Trophoblast cell (in vitro differentiated cells and primary cell): ENCODE data around the gene CCDC154.
"Not testable (repeated sequence)": the region's sequence is repeated elsewhere in the genome, so short reads cannot be mapped to it uniquely, and the experiment has no call there.

Experiments used
- DNase-seq, 2 donors: peaks; one replicate each; pipeline ENCODE4 v3.0.0-alpha.2; 2016
- H2AFZ ChIP-seq: 2 replicates; pipeline ENCODE4 v1.6.1; 2013; ENCODE audit warnings: low read length, moderate library complexity, mild to moderate bottlenecking; ENCODE audit not compliant: insufficient read depth, poor library complexity
- H2AK5ac ChIP-seq: 2 replicates; pipeline ENCODE4 v1.6.1; 2013; ENCODE audit warnings: mild to moderate bottlenecking, low read length
- H2BK120ac ChIP-seq: 2 replicates; pipeline ENCODE4 v1.6.1; 2013; ENCODE audit warnings: low read length, mild to moderate bottlenecking, moderate library complexity; ENCODE audit not compliant: insufficient read depth, poor library complexity
- H2BK12ac ChIP-seq: 2 replicates; pipeline ENCODE4 v1.6.1; 2013; ENCODE audit warnings: mild to moderate bottlenecking, low read length, moderate library complexity
- H2BK5ac ChIP-seq: 2 replicates; pipeline ENCODE4 v1.6.1; 2013; ENCODE audit warnings: low read length, low read depth, moderate library complexity, mild to moderate bottlenecking; ENCODE audit not compliant: poor library complexity
- H3K14ac ChIP-seq: 2 replicates; pipeline ENCODE4 v1.6.1; 2013; ENCODE audit warnings: mild to moderate bottlenecking, low read length
- H3K18ac ChIP-seq: 2 replicates; pipeline ENCODE4 v1.6.1; 2013; ENCODE audit warnings: mild to moderate bottlenecking, low read length
- H3K23ac ChIP-seq: 2 replicates; pipeline ENCODE4 v1.6.1; 2013; ENCODE audit warnings: low read length
- H3K27ac ChIP-seq: 2 replicates; pipeline ENCODE4 v1.5.1; 2013; ENCODE audit warnings: low read depth, mild to moderate bottlenecking, inconsistent platforms, low read length, moderate library complexity
- H3K27me3 ChIP-seq: 2 replicates; pipeline ENCODE4 v1.6.1; 2013; ENCODE audit warnings: inconsistent platforms, mild to moderate bottlenecking, low read length, moderate library complexity; ENCODE audit not compliant: insufficient read depth
- H3K36me3 ChIP-seq, 2 experiments: 1 replicate in 1 of 2; 2 replicates in 1 of 2; pipeline ENCODE4 v1.6.1; 2013; ENCODE audit warnings: low read length in 2 of 2, mild to moderate bottlenecking in 2 of 2, moderate library complexity in 1 of 2; ENCODE audit not compliant: insufficient read depth in 2 of 2, control insufficient read depth in 1 of 2
- H3K4ac ChIP-seq: 2 replicates; pipeline ENCODE4 v1.6.1; 2013; ENCODE audit warnings: low read depth, mild to moderate bottlenecking, low read length, moderate library complexity
- H3K4me1 ChIP-seq, 2 experiments: 1 replicate in 1 of 2; 2 replicates in 1 of 2; pipeline ENCODE4 v1.6.1; 2013; ENCODE audit warnings: low read length in 2 of 2, mild to moderate bottlenecking in 2 of 2, moderate library complexity in 1 of 2; ENCODE audit not compliant: insufficient read depth in 2 of 2, control insufficient read depth in 1 of 2
- H3K4me2 ChIP-seq: 2 replicates; pipeline ENCODE4 v1.6.1; 2013; ENCODE audit warnings: inconsistent platforms, mild to moderate bottlenecking, low read length, moderate library complexity
- H3K4me3 ChIP-seq: 2 replicates; pipeline ENCODE4 v1.5.1; 2013; ENCODE audit warnings: mild to moderate bottlenecking, low read depth, low read length, inconsistent platforms
- H3K79me1 ChIP-seq: one replicate; pipeline ENCODE4 v1.6.1; 2013; ENCODE audit warnings: low read length
- H3K79me2 ChIP-seq: 2 replicates; pipeline ENCODE4 v1.6.1; 2013; ENCODE audit warnings: low read length, mild to moderate bottlenecking; ENCODE audit not compliant: control insufficient read depth, insufficient read depth, poor library complexity
- H3K9ac ChIP-seq: 2 replicates; pipeline ENCODE4 v1.6.1; 2013; ENCODE audit warnings: mild to moderate bottlenecking, low read length
- H3K9me3 ChIP-seq: 2 replicates; pipeline ENCODE4 v1.6.1; 2013; ENCODE audit warnings: low read depth, mild to moderate bottlenecking, control low read depth, inconsistent platforms, low read length; ENCODE audit not compliant: insufficient read depth
- H4K12ac ChIP-seq: 2 replicates; pipeline ENCODE4 v1.6.1; 2013; ENCODE audit warnings: low read depth, mild to moderate bottlenecking, low read length, moderate library complexity
- H4K8ac ChIP-seq: 2 replicates; pipeline ENCODE4 v1.6.1; 2013; ENCODE audit warnings: low read depth, mild to moderate bottlenecking, low read length, moderate library complexity
- H4K91ac ChIP-seq: one replicate; pipeline ENCODE4 v1.6.1; 2013; ENCODE audit warnings: low read depth, mild to moderate bottlenecking, low read length, moderate library complexity
- WGBS: extraction: QIAGEN DNeasy Blood & Tissue Kit; methylation state at CpG from one replicate; pipeline ENCODE4 v1.1.7; 2013; ENCODE audit warnings: missing lambda C conversion rate; ENCODE audit not compliant: insufficient read length, insufficient coverage; ENCODE audit errors: extremely low coverage; 5-methylcytosine and 5-hydroxymethylcytosine counted together

The CCDC154 gene

DNA sequence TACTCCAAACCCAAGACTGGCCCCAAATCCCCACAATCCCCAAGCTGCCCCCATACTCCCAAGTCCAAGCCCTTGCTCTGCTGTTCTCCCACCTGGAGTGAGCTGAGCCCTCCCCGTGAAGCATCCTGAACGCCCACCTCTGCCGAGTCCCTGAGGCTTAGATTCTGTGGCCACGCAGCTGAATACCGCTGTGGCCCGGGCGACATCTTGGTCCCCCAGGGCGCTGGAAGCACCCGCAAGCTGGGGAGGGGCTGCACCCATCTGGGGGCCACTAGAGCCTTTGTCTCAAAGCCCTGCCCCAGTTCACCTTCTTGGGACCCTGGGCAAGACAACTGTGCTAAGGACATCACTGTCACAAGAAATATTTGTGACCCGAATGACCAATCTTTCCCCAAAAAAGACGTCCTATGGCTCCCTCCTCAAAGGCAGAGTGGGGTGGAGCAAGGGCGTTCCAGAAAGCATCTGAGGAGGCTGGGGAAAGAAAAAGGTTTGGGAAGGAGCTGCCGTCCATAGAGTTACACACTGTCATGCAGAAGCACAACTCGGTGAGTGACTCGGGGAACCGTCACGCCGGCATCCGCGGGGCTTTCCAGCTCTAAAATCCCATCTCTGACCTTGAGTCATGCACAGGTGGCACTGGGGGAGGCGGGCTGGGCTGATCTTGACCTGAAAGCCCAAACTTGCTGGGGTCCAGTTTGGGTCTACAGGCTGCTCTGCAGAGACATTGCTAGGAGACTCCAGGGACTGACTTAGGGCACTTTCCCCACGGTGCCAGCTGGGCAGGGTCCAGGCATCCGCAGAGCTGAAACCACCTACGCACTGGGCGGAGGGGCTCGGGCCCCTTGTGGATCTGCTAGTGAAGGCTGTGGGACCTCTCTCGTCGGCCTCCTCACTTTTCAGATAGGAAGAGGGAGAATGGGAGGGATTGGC lies 37.8 kb upstream of the CCDC154 start:
- Histone ChIP-seq H2BK120ac (no peak overlapping the region), H3K36me3 (no peaks in the 10 kb centered on the region), H3K4me3 (no peak overlapping the region), H4K8ac (no peak overlapping the region), H4K91ac (no peak overlapping the region), H2BK5ac (no peak overlapping the region), H3K27ac (no peak overlapping the region), H3K79me1 (no peaks in the 10 kb centered on the region), H2BK12ac (no peak overlapping the region), H3K27me3 (no peaks in the 10 kb centered on the region), H3K18ac (no peak overlapping the region), H3K4ac (no peak overlapping the region), H3K9me3 (peaks cover 4% of the 10 kb centered on the region), H3K4me1 (no peaks in the 10 kb centered on the region), H2AK5ac (no peak overlapping the region), H3K9ac (no peak overlapping the region), H3K79me2 (no peaks in the 10 kb centered on the region), H2AFZ (no peak overlapping the region), H4K12ac (no peak overlapping the region), H3K14ac (no peak overlapping the region), H3K23ac (no peak overlapping the region), H3K4me2 (no peak overlapping the region)
- WGBS, result no CpG with 5 or more reads among the region's 28 CpGs
- DNase-seq, result peak; percentile 57 to 87

GRCh38 chr16:1478937-1479336 lies 34.6 kb upstream of the CCDC154 start:
- not testable (repeated sequence) for H3K79me2 ChIP-seq, H4K8ac ChIP-seq

GRCh38 chr16:1477033-1477432 lies 32.7 kb upstream of the CCDC154 start:
- Histone ChIP-seq H3K23ac (no peak overlapping the region), H3K79me1 (peaks cover 10% of the 10 kb centered on the region), H3K9me3 (peaks cover 6% of the 10 kb centered on the region), H3K4me2 (no peak overlapping the region), H3K4me1 (peaks cover 12 to 13% of the 10 kb centered on the region in 2 experiments), H3K9ac (no peak overlapping the region), H3K27ac (no peak overlapping the region), H3K79me2 (peaks cover 8% of the 10 kb centered on the region), H3K4ac (no peak overlapping the region), H3K36me3 (no peaks in the 10 kb centered on the region), H3K4me3 (no peak overlapping the region), H4K8ac (no peak overlapping the region), H3K14ac (no peak overlapping the region), H3K18ac (no peak overlapping the region), H3K27me3 (no peaks in the 10 kb centered on the region), H2AFZ (no peak overlapping the region), H4K12ac (no peak overlapping the region), H2BK5ac (no peak overlapping the region), H2AK5ac (no peak overlapping the region), H2BK120ac (no peak overlapping the region), H2BK12ac (no peak overlapping the region), H4K91ac (no peak overlapping the region)
- no CpG with 5 or more reads among the region's 10 CpGs for WGBS
- no peak for DNase-seq

More at GRCh38 chr16:1478937-1479336, 34.6 kb upstream of the CCDC154 start:
- H2BK5ac ChIP-seq, H3K9ac ChIP-seq, H4K91ac ChIP-seq, H2BK120ac ChIP-seq, H3K14ac ChIP-seq, H3K4me3 ChIP-seq, DNase-seq, H2AK5ac ChIP-seq, H3K23ac ChIP-seq, H2BK12ac ChIP-seq, H3K27me3 ChIP-seq, H3K18ac ChIP-seq, H3K9me3 ChIP-seq, H3K36me3 ChIP-seq, H2AFZ ChIP-seq, H3K4me2 ChIP-seq, H4K12ac ChIP-seq, H3K4ac ChIP-seq, H3K27ac ChIP-seq: not testable (repeated sequence)
- no CpG with 5 or more reads among the region's 9 CpGs for WGBS
- H3K4me1 ChIP-seq, result peaks cover 11 to 13% of the 10 kb centered on the region in 2 experiments
- peaks cover 10% of the 10 kb centered on the region for H3K79me1 ChIP-seq

DNA sequence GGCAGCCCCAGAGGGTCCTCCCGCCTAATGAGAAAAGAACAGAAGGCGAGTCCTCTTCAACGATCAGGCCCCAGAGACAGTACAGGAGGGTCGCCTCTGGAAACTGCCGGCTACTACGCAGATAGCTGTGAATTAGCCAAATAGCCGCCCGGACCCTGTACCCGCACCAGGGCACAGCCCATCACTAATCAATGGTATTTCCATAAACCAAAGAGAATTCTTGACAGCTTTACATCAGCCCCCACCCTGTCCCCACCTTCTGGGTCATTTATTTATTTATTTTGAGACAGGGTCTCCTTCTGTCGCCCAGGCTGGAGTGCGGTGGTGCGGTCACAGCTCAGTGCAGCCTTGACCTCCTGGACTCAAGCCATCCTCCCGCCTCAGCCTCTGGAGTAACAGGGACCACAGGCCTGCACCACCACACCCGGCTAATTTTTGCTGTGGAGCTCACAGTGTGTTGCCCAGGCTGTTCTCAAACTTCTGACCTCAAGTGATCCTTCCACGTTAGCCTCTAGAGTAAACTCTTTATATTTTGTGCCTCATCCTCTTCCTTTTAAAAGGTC lies 31.3 kb upstream of the CCDC154 start:
- Histone ChIP-seq H3K9me3 (peaks cover 5% of the 10 kb centered on the region), H3K23ac (no peak overlapping the region), H3K36me3 (no peaks in the 10 kb centered on the region), H3K4me3 (peak overlapping the region; percentile 99), H4K8ac (peak overlapping the region; percentile 98), H3K4ac (peak overlapping the region; percentile 71), H3K4me1 (peaks cover 22 to 24% of the 10 kb centered on the region in 2 experiments), H2AFZ (peak overlapping the region; percentile 84), H3K27me3 (no peaks in the 10 kb centered on the region), H3K27ac (no peak overlapping the region), H2AK5ac (peak overlapping the region; percentile 45), H3K4me2 (peak overlapping the region; percentile 99), H3K9ac (peak overlapping the region; percentile 94), H4K12ac (peak overlapping the region; percentile 90), H2BK12ac (no peak overlapping the region), H3K14ac (peak overlapping the region; percentile 96), H2BK120ac (peak overlapping the region; percentile 73), H3K79me2 (peaks cover 8% of the 10 kb centered on the region), H4K91ac (peak overlapping the region; percentile 97), H3K79me1 (peaks cover 10% of the 10 kb centered on the region), H3K18ac (peak overlapping the region; percentile 76), H2BK5ac (no peak overlapping the region)
- no peak for DNase-seq
- WGBS, result no CpG with 5 or more reads among the region's 15 CpGs
